ENCODE data around the gene GPR108. TPM values are rescaled to one million over a fixed set of nuclear protein-coding genes. Genes with fewer than 3 reads are reported as not detected.

The GPR108 gene
- total and polyA plus RNA-seq, 2 of the 13 experiments (the other 11 are each of a cell fraction or from before 2014, with no cell fraction given) = 36.4 to 63.0 TPM

DNA sequence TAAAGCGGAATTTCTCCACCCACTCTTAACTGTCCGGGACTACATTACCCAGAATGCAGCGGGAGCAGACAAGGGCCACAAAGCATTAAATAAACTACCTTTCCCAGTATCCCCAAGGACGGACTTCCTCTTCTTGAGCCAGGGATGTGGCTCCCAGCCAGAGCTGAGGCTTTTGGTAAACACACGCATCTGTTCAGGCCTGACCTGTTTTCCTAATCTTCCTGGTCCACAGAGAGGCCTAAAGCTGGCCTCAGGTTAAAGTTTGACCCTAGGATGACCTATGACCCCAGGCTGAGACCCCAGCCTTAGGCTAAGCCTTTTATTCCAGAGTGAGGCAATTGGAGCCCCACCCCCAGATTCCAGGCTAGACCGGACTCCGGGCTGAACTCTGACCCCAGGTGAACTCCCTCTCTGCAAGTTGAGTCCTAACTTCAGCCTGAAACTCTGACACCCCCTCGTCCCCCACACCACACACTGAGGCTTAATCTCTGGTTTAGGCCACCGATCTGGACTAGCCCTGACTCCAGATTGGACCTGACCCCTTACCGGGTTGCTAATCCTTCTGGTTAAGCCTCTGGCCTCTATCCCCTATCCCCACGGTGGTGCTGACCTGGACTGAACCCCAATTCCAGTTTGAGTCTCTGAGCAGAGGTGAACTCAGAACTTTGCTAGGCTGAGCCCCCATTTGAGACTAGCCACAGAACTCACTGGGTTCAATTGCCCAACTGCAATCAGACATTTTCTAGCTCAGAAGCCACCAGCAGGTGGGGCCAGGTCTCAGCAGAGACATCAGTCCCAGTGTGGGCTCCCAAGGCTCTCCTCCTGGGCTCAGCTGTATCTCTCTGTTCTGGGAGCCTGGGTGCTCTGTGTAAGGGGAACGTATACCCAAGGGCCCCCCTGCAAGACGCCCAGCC, 750 bp upstream of the GPR108 start (continued):
- TF ChIP-seq, protein P1, sequence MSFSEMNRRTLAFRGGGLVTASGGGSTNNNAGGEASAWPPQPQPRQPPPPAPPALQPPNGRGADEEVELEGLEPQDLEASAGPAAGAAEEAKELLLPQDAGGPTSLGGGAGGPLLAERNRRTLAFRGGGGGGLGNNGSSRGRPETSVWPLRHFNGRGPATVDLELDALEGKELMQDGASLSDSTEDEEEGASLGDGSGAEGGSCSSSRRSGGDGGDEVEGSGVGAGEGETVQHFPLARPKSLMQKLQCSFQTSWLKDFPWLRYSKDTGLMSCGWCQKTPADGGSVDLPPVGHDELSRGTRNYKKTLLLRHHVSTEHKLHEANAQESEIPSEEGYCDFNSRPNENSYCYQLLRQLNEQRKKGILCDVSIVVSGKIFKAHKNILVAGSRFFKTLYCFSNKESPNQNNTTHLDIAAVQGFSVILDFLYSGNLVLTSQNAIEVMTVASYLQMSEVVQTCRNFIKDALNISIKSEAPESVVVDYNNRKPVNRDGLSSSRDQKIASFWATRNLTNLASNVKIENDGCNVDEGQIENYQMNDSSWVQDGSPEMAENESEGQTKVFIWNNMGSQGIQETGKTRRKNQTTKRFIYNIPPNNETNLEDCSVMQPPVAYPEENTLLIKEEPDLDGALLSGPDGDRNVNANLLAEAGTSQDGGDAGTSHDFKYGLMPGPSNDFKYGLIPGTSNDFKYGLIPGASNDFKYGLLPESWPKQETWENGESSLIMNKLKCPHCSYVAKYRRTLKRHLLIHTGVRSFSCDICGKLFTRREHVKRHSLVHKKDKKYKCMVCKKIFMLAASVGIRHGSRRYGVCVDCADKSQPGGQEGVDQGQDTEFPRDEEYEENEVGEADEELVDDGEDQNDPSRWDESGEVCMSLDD (CRISPR knock-in tag; IDR thresholded peaks at IDR 0.05; ENCODE audit: borderline replicate concordance) = peak; percentile 76; the same call in 1 of the 2 replicates
- TF ChIP-seq CBX2 (IDR thresholded peaks at IDR 0.05; ENCODE audit: low read depth, low read length) (no peak), CBX2 (CRISPR knock-in tag; IDR thresholded peaks at IDR 0.05; ENCODE audit: low read depth) (no peak), ZNF569 (CRISPR knock-in tag; IDR thresholded peaks at IDR 0.05; ENCODE audit: borderline replicate concordance) (no peak), NR3C1 (CRISPR knock-in tag; IDR thresholded peaks at IDR 0.05) (no peak), RORA (CRISPR knock-in tag; IDR thresholded peaks at IDR 0.05) (no peak), EHMT2 (IDR thresholded peaks at IDR 0.05; ENCODE audit: borderline replicate concordance, low read depth, low read length) (0 out of 2 replicates have a peak, but pooled peaks have one; percentile 23)
- TF ChIP-seq, protein P2, sequence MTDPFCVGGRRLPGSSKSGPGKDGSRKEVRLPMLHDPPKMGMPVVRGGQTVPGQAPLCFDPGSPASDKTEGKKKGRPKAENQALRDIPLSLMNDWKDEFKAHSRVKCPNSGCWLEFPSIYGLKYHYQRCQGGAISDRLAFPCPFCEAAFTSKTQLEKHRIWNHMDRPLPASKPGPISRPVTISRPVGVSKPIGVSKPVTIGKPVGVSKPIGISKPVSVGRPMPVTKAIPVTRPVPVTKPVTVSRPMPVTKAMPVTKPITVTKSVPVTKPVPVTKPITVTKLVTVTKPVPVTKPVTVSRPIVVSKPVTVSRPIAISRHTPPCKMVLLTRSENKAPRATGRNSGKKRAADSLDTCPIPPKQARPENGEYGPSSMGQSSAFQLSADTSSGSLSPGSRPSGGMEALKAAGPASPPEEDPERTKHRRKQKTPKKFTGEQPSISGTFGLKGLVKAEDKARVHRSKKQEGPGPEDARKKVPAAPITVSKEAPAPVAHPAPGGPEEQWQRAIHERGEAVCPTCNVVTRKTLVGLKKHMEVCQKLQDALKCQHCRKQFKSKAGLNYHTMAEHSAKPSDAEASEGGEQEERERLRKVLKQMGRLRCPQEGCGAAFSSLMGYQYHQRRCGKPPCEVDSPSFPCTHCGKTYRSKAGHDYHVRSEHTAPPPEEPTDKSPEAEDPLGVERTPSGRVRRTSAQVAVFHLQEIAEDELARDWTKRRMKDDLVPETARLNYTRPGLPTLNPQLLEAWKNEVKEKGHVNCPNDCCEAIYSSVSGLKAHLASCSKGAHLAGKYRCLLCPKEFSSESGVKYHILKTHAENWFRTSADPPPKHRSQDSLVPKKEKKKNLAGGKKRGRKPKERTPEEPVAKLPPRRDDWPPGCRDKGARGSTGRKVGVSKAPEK (CRISPR knock-in tag; IDR thresholded peaks at IDR 0.05; ENCODE audit: borderline replicate concordance) = 0 out of 2 replicates have a peak, but pooled peaks have one; percentile 44
- TF ChIP-seq, protein P3, sequence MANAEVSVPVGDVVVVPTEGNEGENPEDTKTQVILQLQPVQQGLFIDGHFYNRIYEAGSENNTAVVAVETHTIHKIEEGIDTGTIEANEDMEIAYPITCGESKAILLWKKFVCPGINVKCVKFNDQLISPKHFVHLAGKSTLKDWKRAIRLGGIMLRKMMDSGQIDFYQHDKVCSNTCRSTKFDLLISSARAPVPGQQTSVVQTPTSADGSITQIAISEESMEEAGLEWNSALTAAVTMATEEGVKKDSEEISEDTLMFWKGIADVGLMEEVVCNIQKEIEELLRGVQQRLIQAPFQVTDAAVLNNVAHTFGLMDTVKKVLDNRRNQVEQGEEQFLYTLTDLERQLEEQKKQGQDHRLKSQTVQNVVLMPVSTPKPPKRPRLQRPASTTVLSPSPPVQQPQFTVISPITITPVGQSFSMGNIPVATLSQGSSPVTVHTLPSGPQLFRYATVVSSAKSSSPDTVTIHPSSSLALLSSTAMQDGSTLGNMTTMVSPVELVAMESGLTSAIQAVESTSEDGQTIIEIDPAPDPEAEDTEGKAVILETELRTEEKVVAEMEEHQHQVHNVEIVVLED (CRISPR knock-in tag; IDR thresholded peaks at IDR 0.05; ENCODE audit: borderline replicate concordance) = peak; percentile 45; the same call in 1 of the 2 replicates
- TF ChIP-seq, protein P4, sequence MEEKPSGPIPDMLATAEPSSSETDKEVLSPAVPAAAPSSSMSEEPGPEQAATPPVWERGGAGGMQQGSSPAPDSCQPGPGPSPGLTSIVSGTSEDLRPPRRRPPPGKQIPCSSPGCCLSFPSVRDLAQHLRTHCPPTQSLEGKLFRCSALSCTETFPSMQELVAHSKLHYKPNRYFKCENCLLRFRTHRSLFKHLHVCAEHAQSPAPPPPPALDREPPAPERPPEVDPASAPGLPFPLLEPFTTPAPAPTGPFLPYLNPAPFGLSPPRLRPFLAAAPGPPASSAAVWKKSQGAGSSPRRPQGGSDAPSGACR (CRISPR knock-in tag; IDR thresholded peaks at IDR 0.05) = peak; percentile 82
